Renal cortex interstitium (tissue), 11 donors: ENCODE results near the gene FOXP1. TPM values are rescaled to one million over a fixed set of nuclear protein-coding genes. Genes with fewer than 3 reads are reported as not detected.

Source experiments
- DNase-seq, 11 donors: peaks; one replicate each; pipeline ENCODE4 v3.0.0-alpha.2; 2013; ENCODE audit warnings: low read depth in 9 of 11, low spot score in 4 of 11; ENCODE audit errors: extremely low read depth in 1 of 11
- polyA plus RNA-seq, 3 donors: library from polyadenylated mRNA; unstranded; fragments of 120-200 nt; gene quantifications; one replicate each; pipeline ENCODE4 v1.2.1, GENCODE V29; 2013; ENCODE audit not compliant: insufficient read length in 3 of 3

Gene FOXP1
- polyA plus RNA-seq, 3 donors: 36.8 to 51.7 (median 40.1) TPM

DNA sequence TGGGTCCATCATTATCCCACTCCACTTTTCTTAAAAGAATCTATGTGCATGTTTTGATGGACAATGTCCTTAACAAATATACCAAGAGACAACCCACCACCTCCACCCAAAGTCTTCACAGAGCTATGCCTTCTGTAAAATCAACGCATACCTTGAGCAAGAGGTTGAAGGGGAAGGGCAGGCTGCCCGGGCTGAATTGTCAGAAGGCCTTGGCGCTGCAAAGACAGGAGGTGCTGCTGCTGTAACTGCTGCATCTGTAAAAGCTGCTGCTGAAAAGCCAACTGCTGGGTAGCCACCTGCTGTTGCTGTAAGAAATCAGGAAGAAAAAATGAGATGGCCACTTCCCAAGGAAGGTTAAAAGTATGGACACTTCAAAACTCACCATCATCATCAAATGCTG, 536.7 kb downstream of the FOXP1 start:
- no peak for DNase-seq

DNA sequence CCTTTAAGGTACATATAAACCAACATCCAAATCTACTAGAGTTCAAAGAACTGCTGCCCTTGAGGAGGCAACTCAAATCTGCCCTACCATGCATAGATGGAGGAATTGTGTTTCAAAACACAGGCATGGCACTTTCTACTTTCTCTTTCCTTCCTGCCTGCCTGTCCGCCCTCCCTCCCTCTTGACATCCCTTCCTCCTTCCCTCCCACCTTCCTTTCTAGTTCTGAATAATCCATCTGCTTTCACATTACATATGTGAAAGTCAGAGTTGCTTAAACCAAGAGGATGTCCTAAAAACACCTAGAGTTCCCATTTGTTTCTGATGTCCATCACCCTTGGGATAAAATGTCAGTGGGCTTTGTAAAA, 537.6 kb downstream of the FOXP1 start:
- DNase-seq: no peak

DNA sequence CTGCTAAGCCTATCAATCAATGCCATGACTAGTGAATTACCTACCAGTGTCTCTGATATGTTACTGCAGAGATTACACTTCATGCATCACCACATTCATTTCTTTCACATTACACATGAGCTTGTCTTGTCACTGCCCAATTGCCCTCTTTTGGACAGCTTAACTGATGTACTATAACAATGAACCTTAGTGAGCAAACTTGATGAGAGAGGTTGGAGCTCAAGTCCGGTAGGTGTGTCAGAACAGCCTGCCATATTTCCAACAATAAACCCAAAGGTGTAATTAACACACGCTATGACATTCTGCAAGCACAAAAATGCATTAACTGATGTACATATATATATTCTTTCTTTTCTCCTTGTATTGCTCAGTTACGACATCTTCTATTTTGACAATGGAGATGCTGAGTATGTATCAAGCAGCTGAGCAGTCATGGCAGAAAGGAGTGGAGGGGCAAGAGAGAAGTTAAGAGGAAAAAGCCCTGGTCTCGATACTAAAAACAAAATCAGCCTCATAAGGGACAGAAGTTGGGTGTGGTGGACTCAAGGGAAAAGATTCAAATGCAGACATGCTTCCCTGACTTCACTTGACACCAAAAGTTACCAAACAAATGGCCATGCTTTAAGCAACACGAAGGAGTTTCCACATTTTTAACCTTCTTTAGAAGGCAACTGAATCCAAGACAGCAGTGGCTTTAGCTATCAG, 538.2 kb downstream of the FOXP1 start:
- no peak for DNase-seq

DNA sequence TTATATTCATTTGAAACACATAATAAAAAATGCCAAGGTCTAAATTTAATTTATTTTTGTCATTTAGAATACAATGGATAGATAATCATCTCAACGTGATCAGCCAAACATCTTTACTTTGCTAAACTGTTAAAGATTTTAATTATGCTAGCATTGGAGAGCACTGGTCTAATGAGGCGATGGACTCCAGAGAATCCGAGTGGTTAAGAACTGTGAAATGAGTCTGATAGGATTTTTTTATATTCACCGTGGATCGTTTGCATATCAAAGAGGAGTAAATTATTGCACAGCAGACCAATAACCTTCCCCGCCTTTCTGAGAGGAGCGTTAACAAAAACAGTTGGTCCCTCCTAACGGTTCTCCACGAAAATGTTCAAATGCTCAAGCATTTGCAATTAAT, 540.8 kb downstream of the FOXP1 start:
- no peak for DNase-seq

DNA sequence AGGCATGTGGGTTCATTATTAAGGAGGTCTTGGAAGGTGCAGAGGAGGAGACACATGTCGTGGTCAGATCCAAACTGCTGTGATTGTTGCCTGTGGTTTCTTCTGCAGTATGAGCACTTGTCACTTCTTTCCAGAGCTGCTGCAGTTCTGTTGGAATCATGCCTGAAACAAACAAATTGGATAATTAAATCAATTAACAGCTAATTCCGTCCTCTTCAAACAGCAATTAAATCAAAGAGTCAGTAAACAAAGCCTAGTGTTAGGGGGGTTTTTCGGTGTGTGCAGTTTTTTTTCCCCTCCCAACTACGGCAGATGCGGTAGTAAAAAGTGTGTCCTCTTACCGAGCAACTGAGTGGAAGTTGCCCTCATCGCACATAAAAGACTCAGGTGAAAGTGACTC, 542.2 kb downstream of the FOXP1 start:
- DNase-seq: no peak

DNA sequence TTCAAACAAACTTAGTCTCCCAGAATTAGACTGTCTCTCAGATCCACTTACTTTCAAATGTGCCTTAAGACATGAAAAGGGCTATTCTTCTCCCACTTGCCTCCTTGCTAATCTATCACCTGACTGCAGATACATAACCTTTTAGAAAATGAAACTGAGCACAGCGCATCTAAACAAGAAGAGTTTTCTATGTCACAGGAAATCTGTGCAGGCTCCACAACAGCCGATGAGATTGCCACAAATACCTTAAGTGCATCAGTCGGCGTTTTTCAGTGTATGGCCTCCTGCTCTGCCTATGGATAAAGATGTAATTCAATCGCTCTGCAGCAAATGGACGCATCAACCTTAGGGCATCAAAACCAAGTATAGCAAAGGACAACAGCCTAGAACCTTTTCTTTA, 544.2 kb downstream of the FOXP1 start:
- DNase-seq: no peak

DNA sequence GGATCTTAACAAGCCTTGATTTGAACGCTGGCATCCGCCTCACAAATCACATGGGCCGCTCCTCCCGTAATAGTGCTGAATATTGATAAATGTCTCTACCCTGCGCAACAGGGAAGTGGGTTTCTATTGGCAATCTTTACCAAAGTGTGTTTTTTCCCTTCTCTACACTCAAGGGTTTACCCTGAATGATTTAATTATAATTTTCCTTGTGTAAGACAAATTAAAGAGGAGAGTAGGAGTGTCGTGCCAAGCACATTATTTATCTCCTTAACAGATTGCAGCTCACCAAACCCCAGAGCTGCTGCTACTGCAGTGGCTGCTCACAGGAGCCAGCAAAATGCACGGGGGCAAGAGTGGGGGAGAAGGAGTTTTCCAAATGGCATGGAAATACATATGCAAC, 545.8 kb downstream of the FOXP1 start:
- no peak for DNase-seq

DNA sequence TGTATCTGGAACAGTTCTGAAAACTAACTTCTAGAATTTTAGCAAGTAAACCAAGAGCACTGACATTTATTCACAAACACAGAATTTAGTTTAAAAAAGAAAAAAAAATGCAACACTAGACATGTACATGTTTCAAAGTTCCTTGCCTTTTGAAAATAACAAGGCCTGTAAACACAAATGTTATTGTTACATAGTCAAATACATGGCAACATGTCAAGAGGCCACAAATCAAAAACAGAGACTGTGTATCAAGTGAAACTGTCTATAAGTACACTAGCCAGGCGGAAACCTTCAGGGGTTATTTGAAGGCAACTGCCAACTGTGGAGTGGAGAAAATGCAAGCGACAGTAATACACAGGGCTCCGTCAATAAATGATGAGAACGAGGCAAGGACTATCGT, 547.6 kb downstream of the FOXP1 start:
- no peak for DNase-seq

DNA sequence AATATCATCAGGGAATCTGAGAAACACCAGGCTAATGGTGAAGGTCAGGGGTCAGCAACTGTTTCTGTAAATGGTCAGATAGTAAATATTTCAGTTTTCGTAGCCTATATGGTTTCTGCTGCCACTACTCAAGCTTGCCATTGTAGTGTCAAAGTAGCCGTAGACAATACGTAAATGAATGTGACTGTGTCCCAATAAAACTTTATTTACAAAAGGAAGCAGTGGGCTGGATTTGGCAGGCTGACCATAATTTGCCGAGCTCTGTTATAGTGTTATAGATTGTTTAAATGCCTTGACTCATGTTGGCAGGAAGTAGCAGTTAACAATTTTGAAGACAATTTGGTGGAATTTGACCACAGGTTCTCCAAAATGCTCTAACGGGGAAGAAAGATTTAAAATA, 548.2 kb downstream of the FOXP1 start:
- DNase-seq: no peak

DNA sequence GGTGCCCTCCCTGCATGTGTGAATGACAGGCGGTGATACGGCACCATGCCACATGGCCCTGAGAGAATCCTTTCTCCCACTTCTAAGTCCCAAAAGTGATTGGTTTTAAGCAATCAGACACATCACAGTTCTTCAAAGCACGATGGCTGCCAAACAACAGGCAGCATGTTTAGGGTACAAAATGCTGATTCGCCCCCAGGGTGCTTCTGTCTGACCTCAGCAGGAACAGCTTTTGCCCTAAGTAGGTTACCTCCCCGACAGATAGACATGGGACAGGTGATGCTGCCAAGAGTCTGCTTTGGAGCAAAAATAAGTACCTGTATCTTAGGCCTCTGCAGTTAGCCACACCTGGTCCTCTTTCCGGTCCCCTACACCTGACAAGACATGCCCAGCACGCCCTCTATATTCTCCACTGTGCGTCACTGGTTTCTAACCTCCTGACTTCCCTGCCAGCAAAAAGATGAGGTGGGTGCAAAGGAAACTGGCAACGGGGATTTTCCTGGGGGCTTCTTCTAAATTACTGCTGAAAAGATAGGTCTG, 549.8 kb downstream of the FOXP1 start:
- no peak for DNase-seq

DNA sequence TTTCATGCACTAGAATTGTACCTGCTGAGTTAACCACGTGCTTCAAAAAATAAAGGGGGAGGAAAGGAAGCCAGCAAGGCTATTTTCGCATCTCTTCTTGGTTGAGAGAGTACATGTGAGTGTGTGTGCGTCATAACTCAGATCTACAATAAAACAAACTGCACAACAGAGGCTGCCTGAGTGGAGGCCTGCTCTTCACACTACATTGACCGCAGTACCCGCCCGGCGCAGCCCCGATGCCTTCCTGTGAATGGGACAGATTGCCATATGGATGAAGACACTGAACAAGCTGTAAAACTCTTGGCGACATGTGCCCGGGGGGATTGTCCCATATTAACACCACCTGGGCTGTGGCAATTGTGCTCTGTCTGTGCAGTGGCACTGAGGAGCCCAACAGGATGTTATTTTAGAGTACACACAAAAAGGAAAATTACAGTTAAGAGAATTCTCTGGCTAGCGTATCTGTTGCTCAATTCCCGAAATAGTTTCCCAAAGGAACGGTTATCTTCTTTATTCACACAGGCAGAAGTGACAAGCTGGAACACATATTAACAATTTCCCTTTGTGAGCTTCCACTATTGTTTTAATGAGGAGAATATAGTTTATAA, 551.5 kb downstream of the FOXP1 start:
- DNase-seq: no peak

DNA sequence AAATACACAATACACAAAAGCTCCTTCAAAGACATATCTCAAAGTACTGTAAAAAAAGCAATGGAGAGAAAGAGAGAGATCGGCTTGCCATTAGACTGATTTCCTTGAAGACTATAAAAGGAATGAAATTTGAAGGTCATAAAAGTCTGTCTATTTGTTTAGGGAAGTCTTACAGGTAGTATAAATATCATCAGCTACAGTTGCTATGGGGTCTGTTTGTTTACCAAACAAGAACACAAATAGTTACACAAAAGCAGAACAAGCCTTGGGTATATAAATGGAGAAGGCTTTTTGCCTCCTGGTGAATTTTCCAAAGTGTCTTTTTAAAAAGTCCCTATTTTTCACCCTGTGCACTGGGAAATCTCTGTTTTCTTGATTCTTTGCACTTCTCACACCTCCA, 552.3 kb downstream of the FOXP1 start:
- no peak for DNase-seq

DNA sequence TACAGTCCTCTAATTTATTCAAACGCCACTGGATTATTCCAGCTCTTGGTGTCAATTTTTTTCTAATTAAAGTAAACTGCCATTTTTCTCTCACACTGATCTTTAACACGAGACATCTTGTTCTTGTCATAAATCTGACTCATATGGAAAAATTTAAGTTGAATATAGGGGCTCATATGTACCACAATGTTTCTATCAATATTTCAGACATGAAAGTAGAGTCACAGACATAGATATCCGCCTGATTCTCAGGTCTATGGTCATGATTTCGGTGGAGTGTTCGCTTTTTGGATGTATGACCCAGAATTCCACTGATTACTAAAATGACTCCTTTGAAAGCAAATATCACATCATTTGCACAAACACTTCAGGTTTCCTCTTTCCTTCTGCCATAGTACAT, 552.8 kb downstream of the FOXP1 start:
- DNase-seq: no peak

DNA sequence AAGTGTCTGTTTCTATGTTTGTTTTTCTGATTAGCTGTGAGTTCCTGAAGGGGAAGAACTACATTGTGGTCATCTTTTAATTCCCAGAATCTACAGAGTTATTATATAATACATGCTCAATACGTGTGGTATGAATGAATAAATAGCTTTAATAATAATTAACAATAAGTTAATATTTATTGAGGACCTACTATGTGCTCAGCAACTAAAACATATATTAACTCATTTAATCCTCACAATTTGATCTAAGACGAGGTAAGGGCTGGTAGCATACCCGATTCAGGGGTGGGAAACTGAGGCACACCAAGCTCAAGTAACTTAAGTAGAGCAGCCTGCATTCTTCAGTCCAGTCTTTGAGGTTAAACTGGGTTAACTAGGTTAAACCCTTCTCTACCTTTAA, 553.8 kb downstream of the FOXP1 start:
- DNase-seq: no peak

DNA sequence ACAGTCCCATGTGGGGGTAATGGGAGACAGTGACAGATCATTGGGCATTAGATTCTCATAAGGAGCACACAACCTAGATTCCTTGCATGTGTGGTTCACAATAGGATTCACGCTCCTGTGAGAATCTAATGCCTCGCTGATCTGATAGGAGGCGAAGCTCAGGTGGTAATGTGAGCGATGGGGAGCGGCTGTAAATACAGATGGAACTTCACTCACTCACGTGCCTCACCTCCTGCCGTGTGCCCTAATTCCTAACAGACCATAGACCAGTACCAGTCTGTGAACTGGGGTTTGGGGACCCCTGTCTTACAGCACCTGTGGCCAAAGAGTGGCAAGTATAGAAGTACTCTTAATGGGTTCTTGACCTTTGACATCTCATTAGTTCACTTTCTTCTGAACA, 554.7 kb downstream of the FOXP1 start:
- no peak for DNase-seq

DNA sequence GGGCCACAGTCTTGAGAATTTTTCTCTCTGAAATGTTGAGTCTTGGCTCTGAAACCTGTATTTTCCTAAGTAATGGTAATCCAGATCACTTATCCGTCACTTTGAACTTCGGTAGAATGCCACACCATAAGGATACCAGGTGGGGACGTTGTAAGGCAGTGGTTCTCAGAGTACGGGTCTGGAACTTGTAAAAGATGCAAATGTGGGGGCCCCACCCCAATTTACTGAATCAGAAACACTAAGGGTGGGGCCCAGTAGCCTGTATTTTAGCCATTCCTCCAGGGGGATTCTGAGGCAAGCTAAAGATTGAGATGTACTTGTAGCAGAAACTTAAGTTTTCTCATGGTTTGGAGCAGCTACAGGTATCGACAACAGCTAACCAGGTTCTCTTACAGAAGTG, 555.3 kb downstream of the FOXP1 start:
- DNase-seq: no peak

DNA sequence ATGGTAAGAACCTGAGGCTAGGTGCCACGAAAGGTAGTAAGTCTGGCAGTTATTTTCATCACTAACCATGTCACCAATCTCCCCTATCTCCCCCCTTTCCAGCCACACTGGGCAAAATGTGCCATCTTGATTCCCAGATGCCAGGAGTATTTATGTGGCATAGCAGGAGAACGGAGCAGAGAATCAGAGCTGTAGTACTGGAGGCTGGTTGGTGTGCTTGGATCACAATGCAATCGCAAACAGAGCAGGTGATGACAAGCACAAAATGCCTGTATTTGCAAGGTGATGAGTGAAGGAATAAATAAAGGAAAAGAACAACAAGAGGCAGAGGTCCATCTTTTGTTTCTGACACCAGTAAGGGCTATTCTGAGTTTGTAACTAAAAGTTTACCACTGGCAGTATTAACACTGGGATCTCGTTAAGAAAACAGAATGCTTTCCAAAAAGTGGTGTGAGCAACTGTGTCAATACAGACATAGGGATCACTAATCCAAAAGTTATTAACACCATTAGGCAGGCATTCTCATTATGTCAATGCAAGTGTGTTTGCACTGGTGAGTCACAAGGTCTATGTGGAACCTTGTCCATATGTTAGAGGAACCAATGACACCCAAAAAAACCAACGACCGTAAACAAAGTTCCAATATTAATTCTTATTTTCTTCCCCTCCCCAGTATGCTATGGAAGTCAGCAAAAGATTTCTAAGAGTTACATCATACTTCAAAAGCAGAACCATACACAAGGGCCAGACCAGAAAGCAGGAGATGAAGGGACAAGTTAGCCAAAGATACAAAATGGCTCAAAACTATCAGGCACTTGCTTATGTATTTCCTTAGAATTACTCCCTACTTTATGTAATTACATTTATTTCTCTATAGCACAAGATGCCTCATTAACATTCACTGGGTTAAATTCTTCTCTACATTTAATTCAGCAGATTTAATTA, 556.6 kb downstream of the FOXP1 start:
- DNase-seq: no peak

DNA sequence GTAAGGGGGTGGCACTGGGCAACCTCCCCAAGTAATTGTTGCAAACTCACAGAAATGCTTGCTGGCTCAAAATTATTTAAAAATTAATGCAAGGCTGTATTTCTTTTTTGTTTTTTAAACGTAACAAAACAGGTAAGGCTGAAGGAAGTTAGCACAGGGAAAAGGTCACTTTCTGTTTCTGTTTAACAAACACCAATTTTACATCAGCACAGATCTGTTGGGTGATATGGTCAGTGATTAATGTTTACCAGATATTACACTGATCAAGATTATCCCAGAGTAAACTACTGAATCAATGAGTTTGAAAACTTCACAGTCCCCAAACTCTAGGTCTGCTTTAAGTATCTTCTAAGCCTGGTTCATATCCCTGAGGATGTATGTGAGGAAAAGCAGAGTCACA, 558.0 kb downstream of the FOXP1 start:
- no peak for DNase-seq

DNA sequence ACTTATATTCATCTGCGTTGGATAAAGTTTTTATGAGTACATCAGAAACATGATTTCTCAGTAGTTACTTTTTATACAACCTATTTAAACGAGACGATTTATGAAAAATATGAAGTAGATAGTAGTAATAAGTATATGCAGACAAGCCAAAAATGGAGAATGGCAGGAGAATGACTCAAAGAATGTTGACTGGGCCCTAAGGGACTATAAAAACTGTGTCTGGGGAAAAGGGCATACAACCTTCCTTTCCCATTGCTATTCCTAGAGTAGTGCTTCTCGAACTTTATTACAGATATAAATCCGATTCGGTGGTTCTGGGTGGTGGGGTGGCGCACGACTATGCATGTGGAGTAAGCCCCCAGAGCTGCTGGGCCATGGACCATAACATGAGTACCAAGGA, 558.5 kb downstream of the FOXP1 start:
- no peak for DNase-seq
